H1 (cell line): ENCODE data around the gene STIM1. TPM values are rescaled to one million over a fixed set of nuclear protein-coding genes. Genes with fewer than 3 reads are reported as not detected.

Experiments used
- CTCF ChIA-PET: fragments of 300-600 bp; sonication (Branson Sonifier 250); formaldehyde crosslinking; loops from one replicate; lab custom pipeline; 2021; ENCODE audit not compliant: partially characterized antibody; lab: Charles Lee
- POLR2A ChIA-PET: fragments of 300-600 bp; sonication (Branson Sonifier 250); formaldehyde crosslinking; loops from one replicate; lab custom pipeline; 2021; ENCODE audit warnings: inconsistent platforms; ENCODE audit not compliant: partially characterized antibody; lab: Charles Lee
- DNase-seq, 2 experiments: peaks; one replicate each; pipeline versions ENCODE4 v3.0.0 to v3.0.0-alpha.2; 2010 to 2022; ENCODE audit warnings: low spot score in 2 of 2, low read depth in 1 of 2, mixed read lengths in 1 of 2
- FAIRE-seq: peaks from 2 replicates; lab custom pipeline; 2011; peaks lifted over from hg19 to GRCh38; lab: Jason Lieb, UNC
- H2AFZ ChIP-seq: 2 replicates; pipeline ENCODE4 v1.8.1; 2012; ENCODE audit warnings: low read length, inconsistent platforms
- H2AK5ac ChIP-seq: 2 replicates; pipeline ENCODE4 v1.6.1; 2013; ENCODE audit warnings: low read depth, low read length
- H2BK120ac ChIP-seq: replicated peaks from 2 replicates; pipeline ENCODE3; 2013; ENCODE audit warnings: low read depth, low read length, inconsistent platforms
- H2BK12ac ChIP-seq: 2 replicates; pipeline ENCODE4 v1.6.1; 2013; ENCODE audit warnings: low read depth, low read length
- H2BK15ac ChIP-seq: 2 replicates; pipeline ENCODE4 v1.6.1; 2013; ENCODE audit warnings: low read length
- H2BK20ac ChIP-seq: 2 replicates; pipeline ENCODE4 v1.6.1; 2013; ENCODE audit warnings: low read length
- H2BK5ac ChIP-seq: 2 replicates; pipeline ENCODE4 v1.6.1; 2013; ENCODE audit warnings: low read depth, low read length
- H3K14ac ChIP-seq: 2 replicates; pipeline ENCODE4 v1.6.1; 2013; ENCODE audit warnings: inconsistent platforms; ENCODE audit not compliant: insufficient read length
- H3K18ac ChIP-seq: 2 replicates; pipeline ENCODE4 v1.6.1; 2013; ENCODE audit warnings: low read length; ENCODE audit errors: extremely low read depth
- H3K23ac ChIP-seq: 2 replicates; pipeline ENCODE4 v1.6.1; 2013; ENCODE audit warnings: inconsistent platforms; ENCODE audit not compliant: insufficient read length
- H3K23me2 ChIP-seq: 2 replicates; pipeline ENCODE4 v1.6.1; 2013; ENCODE audit warnings: low read depth, low read length
- H3K27ac ChIP-seq: 2 replicates; pipeline ENCODE4 v1.6.1; 2011; ENCODE audit warnings: low read depth, low read length, inconsistent platforms
- H3K27me3 ChIP-seq, 4 experiments: replicated peaks in 1 of 4; 1 replicate in 1 of 4; 2 replicates in 3 of 4; pipeline versions ENCODE4 v1.6.1 to v1.8.1; 2011 to 2013; ENCODE audit warnings: low read length in 3 of 4, mild to moderate bottlenecking in 3 of 4, inconsistent platforms in 2 of 4, mixed read lengths in 2 of 4, moderate library complexity in 1 of 4; ENCODE audit not compliant: control insufficient read depth in 3 of 4, insufficient read depth in 3 of 4; ENCODE audit errors: extremely low read depth in 1 of 4
- H3K36me3 ChIP-seq, 4 experiments: 2 replicates each; pipeline versions ENCODE4 v1.6.1 to v1.8.1; 2011 to 2013; ENCODE audit warnings: mild to moderate bottlenecking in 4 of 4, low read length in 3 of 4, moderate library complexity in 2 of 4, control low read depth in 1 of 4, inconsistent platforms in 1 of 4; ENCODE audit not compliant: insufficient read depth in 4 of 4, control insufficient read depth in 2 of 4
- H3K4ac ChIP-seq: replicated peaks from 2 replicates; pipeline ENCODE3; 2013; ENCODE audit warnings: low read length, low read depth, mixed read lengths, inconsistent platforms; ENCODE audit not compliant: insufficient read length
- H3K4me1 ChIP-seq, 4 experiments: replicated peaks in 1 of 4; 1 replicate in 1 of 4; 2 replicates in 3 of 4; pipeline versions ENCODE4 v1.6.1 to v1.8.1; 2011 to 2013; ENCODE audit warnings: low read length in 3 of 4, inconsistent platforms in 2 of 4, mixed read lengths in 1 of 4; ENCODE audit not compliant: insufficient read depth in 4 of 4, control insufficient read depth in 3 of 4
- H3K4me2 ChIP-seq, 2 experiments: 2 replicates each; pipeline versions ENCODE4 v1.6.1 to v1.8.1; 2011 to 2013; ENCODE audit warnings: low read depth in 2 of 2, low read length in 2 of 2, control low read depth in 1 of 2, inconsistent platforms in 1 of 2, mild to moderate bottlenecking in 1 of 2; ENCODE audit not compliant: insufficient read depth in 1 of 2
- H3K4me3 ChIP-seq, 4 experiments: fragments of 200-600, 300-600 bp in 1 of 4; sonication (generic), shearing (Covaris generic), sonication (Bioruptor Twin) in 1 of 4; 2 replicates each; pipeline versions ENCODE4 v1.5.1 to v1.8.1; 2011 to 2016; ENCODE audit warnings: low read length in 4 of 4, low read depth in 3 of 4, control low read depth in 2 of 4, inconsistent platforms in 2 of 4, mild to moderate bottlenecking in 2 of 4, mixed read lengths in 1 of 4, moderate library complexity in 1 of 4; ENCODE audit not compliant: insufficient read depth in 2 of 4; ENCODE audit errors: extremely low read depth in 1 of 4
- H3K56ac ChIP-seq: replicated peaks from 2 replicates; pipeline ENCODE3; 2013; ENCODE audit warnings: low read depth, mild to moderate bottlenecking, mixed read lengths, low read length, inconsistent platforms; ENCODE audit not compliant: insufficient read length
- H3K79me1 ChIP-seq: 2 replicates; pipeline ENCODE4 v1.6.1; 2013; ENCODE audit warnings: low read depth, low read length, control low read depth
- H3K79me2 ChIP-seq, 2 experiments: 2 replicates each; pipeline versions ENCODE4 v1.6.1 to v1.8.1; 2012 to 2013; ENCODE audit warnings: low read length in 2 of 2, mild to moderate bottlenecking in 2 of 2, inconsistent platforms in 1 of 2; ENCODE audit not compliant: insufficient read depth in 2 of 2, control insufficient read depth in 1 of 2
- H3K9ac ChIP-seq, 4 experiments: replicated peaks in 1 of 4; 1 replicate in 1 of 4; 2 replicates in 3 of 4; pipeline versions ENCODE4 v1.6.1 to v1.8.1; 2011 to 2013; ENCODE audit warnings: low read depth in 3 of 4, low read length in 3 of 4, control low read depth in 2 of 4, mild to moderate bottlenecking in 2 of 4, moderate library complexity in 2 of 4, inconsistent platforms in 1 of 4; ENCODE audit errors: extremely low read depth in 1 of 4
- H3K9me3 ChIP-seq, 2 experiments: 2 replicates each; pipeline versions ENCODE4 v1.6.1 to v1.8.1; 2012 to 2013; ENCODE audit warnings: mild to moderate bottlenecking in 2 of 2, moderate library complexity in 2 of 2, control low read depth in 1 of 2, inconsistent platforms in 1 of 2, low read depth in 1 of 2, low read length in 1 of 2, mixed read lengths in 1 of 2; ENCODE audit not compliant: insufficient read depth in 2 of 2
- H4K20me1 ChIP-seq, 2 experiments: replicated peaks in 1 of 2; 2 replicates each; pipeline versions ENCODE3 to v1.8.1; 2011 to 2013; ENCODE audit warnings: inconsistent platforms in 2 of 2, low read length in 2 of 2, mild to moderate bottlenecking in 1 of 2; ENCODE audit not compliant: insufficient read depth in 2 of 2, control insufficient read depth in 1 of 2
- H4K5ac ChIP-seq: 2 replicates; pipeline ENCODE4 v1.6.1; 2013; ENCODE audit warnings: low read length, low read depth, mixed read lengths, inconsistent platforms; ENCODE audit not compliant: insufficient read length
- H4K8ac ChIP-seq: 2 replicates; pipeline ENCODE4 v1.8.0; 2013; ENCODE audit warnings: mild to moderate bottlenecking, moderate library complexity, low read length, inconsistent platforms; ENCODE audit not compliant: insufficient read depth; ENCODE audit errors: extremely low read depth
- H4K91ac ChIP-seq: replicated peaks from 2 replicates; pipeline ENCODE3; 2013; ENCODE audit warnings: low read length, mixed read lengths, inconsistent platforms; ENCODE audit not compliant: insufficient read length
- BCL11A ChIP-seq, 2 experiments: IDR thresholded peaks; one replicate each; pipeline ENCODE4 v1.6.1; 2011; ENCODE audit warnings: low read depth in 2 of 2, low read length in 2 of 2, mild to moderate bottlenecking in 2 of 2
- GABPA ChIP-seq: IDR thresholded peaks from 2 replicates; pipeline ENCODE4 v1.6.1; 2011; ENCODE audit warnings: mild to moderate bottlenecking, low read length, moderate library complexity, borderline replicate concordance; ENCODE audit not compliant: insufficient read depth
- JUND ChIP-seq: IDR thresholded peaks from 2 replicates; pipeline ENCODE4 v1.6.1; 2011; ENCODE audit warnings: mild to moderate bottlenecking, improper control_type of control experiment, low read length
- TAF7 ChIP-seq: optimal IDR thresholded peaks from 2 replicates; pipeline ENCODE3; 2011; ENCODE audit warnings: low read depth, mild to moderate bottlenecking, inconsistent platforms, low read length, moderate library complexity, borderline replicate concordance
- ZNF274 ChIP-seq: IDR thresholded peaks from 2 replicates; pipeline ENCODE4 v1.7.0; 2012; ENCODE audit warnings: low read length, borderline replicate concordance; ENCODE audit errors: extremely low read depth
- polyA plus RNA-seq, 7 experiments: library from polyadenylated mRNA; depleted of rRNA in 3 of 7; stranded (reverse) in 5 of 7; unstranded in 2 of 7; fragments of >200 nt in 5 of 7; fragments of 200-250 nt in 2 of 7; gene quantifications; 1 replicate in 5 of 7; 2 replicates in 1 of 7; 4 replicates in 1 of 7; pipeline versions ENCODE4 v1.2.1 to v1.2.3, GENCODE V29; 2011 to 2013; ENCODE audit warnings: missing spikeins in 2 of 7, mixed read lengths in 2 of 7
- total RNA-seq: library from RNA; stranded (reverse); fragmentation: NEBNext Ultra II Directional; extraction: Animal tissue kit (Norgen Biotek cat#: 25700); gene quantifications from 2 replicates; pipeline ENCODE4 v1.2.1, GENCODE V29; 2021

The STIM1 gene
- total and polyA plus RNA-seq, 2 of the 8 experiments (the other 6 are each of a cell fraction or from before 2014, with no cell fraction given) = 11.1 to 12.2 TPM

DNA sequence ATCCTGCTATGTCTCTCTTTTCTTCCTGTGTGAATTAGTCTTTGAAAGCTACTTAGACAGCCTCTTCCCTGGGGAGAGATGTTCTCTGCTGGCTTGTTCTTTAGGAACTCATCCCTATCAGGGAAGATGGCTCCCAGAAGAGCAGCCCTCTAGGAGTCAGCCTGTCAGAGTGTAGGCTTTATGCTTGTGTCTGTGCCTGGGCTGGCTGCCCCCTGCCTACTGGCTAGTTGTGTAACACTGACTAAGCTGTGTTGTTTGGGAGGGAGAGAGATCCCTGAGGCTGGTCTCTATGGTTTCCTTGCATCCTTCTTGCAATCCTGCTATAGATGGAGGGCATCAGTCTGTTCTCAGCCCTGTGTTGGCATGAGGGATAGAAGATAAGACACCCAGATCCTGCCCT, 112.2 kb downstream of the STIM1 start:
- H2BK120ac ChIP-seq = no peak overlapping the region
- no peak overlapping the region for H2AK5ac ChIP-seq
- ChIA-PET CTCF (interaction anchor here (0.8 to 2.5 kb wide), 9 partner anchors 11 to 120 kb away, joined by 3 to 12 read pairs (median 4); partner anchors contain the start of gene STIM1), POLR2A (interaction anchor here (2.0 kb wide), 1 partner anchor 16 kb away, joined by 5 read pairs; no protein-coding TSS in a partner anchor)
- no peaks in the 10 kb centered on the region for H3K79me2 ChIP-seq
- H3K23me2 ChIP-seq = no peaks in the 10 kb centered on the region
- H3K18ac ChIP-seq = no peak overlapping the region
- H2BK20ac ChIP-seq = no peak overlapping the region
- no peak overlapping the region for H4K8ac ChIP-seq
- no peaks in the 10 kb centered on the region for H3K79me1 ChIP-seq
- H3K27me3 ChIP-seq = no peaks in the 10 kb centered on the region
- no peaks in the 10 kb centered on the region for H4K20me1 ChIP-seq
- H2AFZ ChIP-seq = no peak overlapping the region
- H3K4me1 ChIP-seq = no peaks in the 10 kb centered on the region
- H3K9me3 ChIP-seq = no peaks in the 10 kb centered on the region
- TF ChIP-seq JUND (no peak), ZNF274 (no peak), TAF7 (no peak), BCL11A (IDR thresholded peaks at IDR 0.05; ENCODE audit: low read depth in 2 of 2, low read length in 2 of 2) (no peak), GABPA (no peak)
- H3K14ac ChIP-seq = no peak overlapping the region
- H4K91ac ChIP-seq = no peak overlapping the region
- no peak for FAIRE-seq
- no peak overlapping the region for H3K4ac ChIP-seq
- H2BK15ac ChIP-seq = no peak overlapping the region
- DNase-seq = no peak
- no peak overlapping the region for H3K4me3 ChIP-seq
- no peak overlapping the region for H2BK5ac ChIP-seq
- no peak overlapping the region for H3K56ac ChIP-seq
- no peak overlapping the region for H3K23ac ChIP-seq
- no peak overlapping the region for H3K9ac ChIP-seq
- H3K36me3 ChIP-seq = no peaks in the 10 kb centered on the region
- H3K27ac ChIP-seq = no peak overlapping the region
- H3K4me2 ChIP-seq = no peak overlapping the region
- no peak overlapping the region for H2BK12ac ChIP-seq
- H4K5ac ChIP-seq = no peak overlapping the region
